Iris pigment epithelial cell (primary cell): ENCODE measurements around the gene PXK.

Experiments used
- DNase-seq: peaks from one replicate; pipeline ENCODE4 v3.0.0-alpha.2; 2011; ENCODE audit warnings: low read depth

Gene PXK

GRCh38 chr3:58349792-58350626, 17.3 kb downstream of the PXK start:
- no peak for DNase-seq

GRCh38 chr3:58350627-58351013, 17.9 kb downstream of the PXK start:
- DNase-seq, result peak; percentile 69

- no peak for DNase-seq
These were observed 19.2 kb downstream of the PXK start for GRCh38 chr3:58351920-58352319.

DNA sequence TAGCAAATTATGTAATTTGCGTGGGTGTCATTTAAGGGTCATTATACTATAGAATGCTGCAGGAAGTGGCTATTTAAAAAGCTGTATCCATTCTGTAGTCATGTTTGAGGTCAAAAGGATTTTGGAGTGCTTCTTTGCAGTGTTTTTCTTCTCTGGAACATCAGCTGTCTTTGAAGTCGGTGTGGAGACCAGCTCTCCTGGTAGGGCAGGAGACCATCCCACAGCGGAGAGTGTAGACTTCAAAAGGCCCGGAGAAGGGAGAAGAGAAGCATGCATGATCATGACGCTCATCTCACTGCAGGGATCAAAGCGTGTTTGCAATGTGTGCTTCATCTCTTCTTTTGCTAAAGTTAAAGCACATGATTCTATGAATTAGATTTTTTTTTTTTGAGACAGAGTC, 19.9 kb downstream of the PXK start:
- no peak for DNase-seq

- DNase-seq, result peak; percentile 45
These were observed 21.2 kb downstream of the PXK start for GRCh38 chr3:58353722-58354553.

- no peak for DNase-seq
These were observed 22.5 kb downstream of the PXK start for GRCh38 chr3:58355179-58355578.

DNA sequence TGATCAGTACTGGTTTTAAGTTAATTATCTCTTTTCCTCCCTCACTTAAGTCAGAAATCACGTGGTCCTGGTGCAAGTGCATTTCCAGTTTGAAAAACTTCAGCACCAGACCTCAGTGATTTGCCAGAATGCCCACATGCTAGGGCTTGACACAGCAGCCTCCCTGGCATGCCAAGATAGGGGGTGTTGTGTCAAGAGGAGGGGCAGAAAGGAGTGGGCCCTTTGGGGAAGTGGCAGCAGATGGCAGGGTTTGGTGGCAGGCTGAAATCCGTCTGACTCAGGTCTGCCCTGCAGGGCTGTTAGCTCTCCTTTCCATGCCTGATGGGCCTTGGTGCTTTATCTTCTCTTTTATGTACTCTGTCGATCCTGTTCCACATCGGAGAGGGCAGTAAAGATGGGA, 23.4 kb downstream of the PXK start:
- no peak for DNase-seq

DNA sequence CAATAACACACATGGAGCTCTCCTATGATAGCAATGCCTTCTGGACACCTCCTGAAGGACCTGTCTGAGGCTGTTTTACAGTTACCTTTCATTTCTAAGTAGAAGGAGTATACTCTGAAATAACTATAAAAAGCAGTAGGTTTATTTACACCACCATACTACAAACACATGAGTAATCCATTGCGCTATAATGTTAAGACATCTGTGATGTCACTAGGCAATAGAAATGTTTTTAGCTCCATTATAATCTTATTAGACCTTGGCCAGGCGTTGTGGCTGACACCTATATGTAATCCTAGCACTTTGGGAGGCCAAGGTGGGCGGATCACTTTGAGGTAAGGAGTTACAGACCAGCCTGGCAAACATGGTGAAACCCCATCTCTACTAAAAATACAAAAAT, 24.7 kb downstream of the PXK start:
- no peak for DNase-seq

- no peak for DNase-seq
These were observed 25.4 kb downstream of the PXK start for GRCh38 chr3:58358092-58358491.

DNA sequence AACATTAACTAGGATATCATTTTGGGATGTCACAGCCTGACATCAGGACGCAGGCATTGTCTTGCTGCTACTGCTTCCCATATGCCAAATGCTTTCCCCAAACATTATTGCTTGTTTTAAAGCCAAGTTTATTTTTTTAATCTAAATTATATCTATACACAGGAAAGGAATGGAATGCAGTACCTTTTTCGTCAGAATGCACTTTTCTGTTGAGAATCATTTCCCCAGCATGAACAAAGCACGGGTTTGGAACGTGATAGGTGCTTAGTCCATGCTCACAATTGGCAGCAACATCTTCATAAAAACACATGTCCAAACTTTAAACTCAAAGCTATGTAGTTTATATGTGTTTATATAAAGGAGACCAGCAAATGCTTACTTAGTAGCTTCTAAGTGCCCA, 26.1 kb downstream of the PXK start:
- no peak for DNase-seq

DNA sequence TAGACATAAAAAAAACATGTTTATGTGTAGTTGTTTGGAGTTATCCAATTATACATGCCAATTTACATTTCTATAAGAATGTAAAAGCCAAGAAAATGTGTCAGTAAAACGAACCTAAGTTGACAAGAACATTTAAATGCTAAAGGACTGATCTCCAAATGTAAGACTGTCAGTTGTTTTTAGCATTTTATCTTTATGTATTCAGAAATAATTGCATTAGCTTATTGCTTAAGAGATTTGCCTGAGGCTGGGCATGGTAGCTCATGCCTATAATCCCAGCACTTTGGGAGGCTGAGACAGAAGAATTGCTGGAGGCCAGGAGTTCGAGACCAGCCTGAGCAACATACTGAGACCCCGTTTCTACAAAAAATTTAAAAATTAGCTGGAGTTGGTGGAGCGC, 26.9 kb downstream of the PXK start:
- DNase-seq, result no peak

DNA sequence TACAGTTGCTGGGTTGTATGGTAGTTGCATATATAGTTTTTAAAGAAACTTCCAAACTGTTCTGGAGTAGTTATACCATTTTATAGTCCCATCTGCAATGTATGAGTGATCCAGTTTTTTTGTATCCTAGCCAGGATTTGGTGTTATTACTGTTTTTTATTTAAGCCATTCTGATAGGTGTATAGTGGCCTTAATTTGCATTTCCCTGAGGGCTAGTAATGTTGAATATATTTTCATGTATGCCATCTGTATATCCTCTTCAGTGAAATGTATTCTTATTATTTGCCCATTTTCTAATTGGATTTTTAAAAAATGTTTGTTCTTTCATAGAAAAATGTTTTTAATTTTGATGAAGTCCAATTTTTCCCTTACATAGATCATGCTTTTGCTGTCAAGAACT, 29.2 kb downstream of the PXK start:
- DNase-seq, result no peak

DNA sequence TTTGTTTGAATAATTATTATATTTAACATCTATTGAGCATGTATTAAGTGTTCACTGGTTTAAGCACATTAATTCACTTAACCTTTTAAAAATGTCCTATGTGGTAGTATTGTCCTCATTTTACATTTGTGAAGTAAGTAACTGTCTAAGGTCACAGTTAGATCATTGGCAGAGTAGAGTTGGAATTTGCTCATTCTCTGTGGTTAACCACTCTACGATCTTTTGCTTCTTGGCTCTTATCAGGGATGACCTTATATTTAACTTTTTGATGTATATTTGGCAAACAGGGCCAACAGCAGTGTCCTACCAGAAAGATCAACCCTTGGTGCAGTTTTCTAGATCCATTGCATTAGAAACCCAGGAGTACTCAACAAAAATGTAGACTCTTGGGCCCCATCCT, 34.0 kb downstream of the PXK start:
- DNase-seq, result peak; percentile 47

GRCh38 chr3:58369038-58369437, 36.3 kb downstream of the PXK start:
- DNase-seq, result no peak

DNA sequence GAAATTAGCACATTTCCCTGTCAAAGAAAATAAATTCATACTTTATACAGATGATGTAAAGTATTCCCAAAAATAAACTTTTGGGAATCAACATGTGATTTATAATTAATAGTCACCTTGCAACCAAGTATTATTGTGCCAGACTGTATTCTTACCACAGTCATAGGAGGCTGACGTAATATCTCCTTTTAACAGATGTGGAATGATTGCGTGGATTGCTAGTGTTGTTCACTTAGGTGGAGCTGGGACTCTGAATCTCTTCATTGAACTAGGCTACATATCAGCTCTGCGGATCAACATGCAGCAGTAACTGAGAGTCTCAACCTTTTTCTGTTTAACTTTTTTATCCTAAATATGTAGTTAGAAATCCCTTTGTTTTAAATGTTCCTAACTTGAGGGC, 37.2 kb downstream of the PXK start:
- DNase-seq, result no peak

- DNase-seq, result no peak
These were observed 37.7 kb downstream of the PXK start for GRCh38 chr3:58370407-58370806.

DNA sequence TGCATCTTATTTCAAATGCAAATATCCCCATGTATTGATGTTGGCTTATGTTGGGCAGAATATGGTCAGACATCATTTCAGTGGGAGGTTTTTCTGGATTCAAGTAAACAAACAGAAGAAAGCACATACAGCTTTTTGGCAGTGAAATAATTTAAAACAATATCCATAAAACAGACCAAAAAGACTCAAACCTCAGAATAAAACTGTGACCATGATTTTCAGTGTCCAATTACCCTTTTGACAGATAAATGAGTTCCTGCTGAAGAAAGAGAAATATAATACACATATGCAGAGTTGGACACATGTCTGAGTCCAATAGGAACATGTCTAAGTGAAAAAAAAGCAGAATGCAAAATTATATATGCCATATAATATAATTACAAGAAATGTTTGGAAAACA, 39.1 kb downstream of the PXK start:
- DNase-seq, result no peak

- DNase-seq, result no peak
These were observed 42.6 kb downstream of the PXK start for GRCh38 chr3:58375254-58375653.

GRCh38 chr3:58377168-58377567, 44.5 kb downstream of the PXK start:
- no peak for DNase-seq

DNA sequence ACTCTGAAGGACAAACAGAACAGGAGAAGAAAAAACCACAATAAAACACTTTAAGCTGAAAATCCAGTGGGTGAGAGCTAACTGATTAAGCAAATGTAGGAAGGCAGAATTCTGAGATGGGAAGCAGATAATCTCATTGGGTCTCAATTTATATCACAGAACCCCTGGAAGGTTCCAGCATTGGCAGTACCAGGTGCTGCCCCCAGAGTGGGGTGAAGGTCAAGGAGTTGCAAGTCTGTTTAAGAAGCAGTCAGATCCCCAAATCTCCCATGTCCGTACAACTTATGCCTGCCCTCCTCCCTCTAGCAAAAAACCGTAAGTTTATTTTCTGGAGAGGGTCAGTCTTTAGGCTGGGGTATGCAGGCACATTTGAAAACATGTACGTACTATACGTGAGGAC, 45.1 kb downstream of the PXK start:
- no peak for DNase-seq

DNA sequence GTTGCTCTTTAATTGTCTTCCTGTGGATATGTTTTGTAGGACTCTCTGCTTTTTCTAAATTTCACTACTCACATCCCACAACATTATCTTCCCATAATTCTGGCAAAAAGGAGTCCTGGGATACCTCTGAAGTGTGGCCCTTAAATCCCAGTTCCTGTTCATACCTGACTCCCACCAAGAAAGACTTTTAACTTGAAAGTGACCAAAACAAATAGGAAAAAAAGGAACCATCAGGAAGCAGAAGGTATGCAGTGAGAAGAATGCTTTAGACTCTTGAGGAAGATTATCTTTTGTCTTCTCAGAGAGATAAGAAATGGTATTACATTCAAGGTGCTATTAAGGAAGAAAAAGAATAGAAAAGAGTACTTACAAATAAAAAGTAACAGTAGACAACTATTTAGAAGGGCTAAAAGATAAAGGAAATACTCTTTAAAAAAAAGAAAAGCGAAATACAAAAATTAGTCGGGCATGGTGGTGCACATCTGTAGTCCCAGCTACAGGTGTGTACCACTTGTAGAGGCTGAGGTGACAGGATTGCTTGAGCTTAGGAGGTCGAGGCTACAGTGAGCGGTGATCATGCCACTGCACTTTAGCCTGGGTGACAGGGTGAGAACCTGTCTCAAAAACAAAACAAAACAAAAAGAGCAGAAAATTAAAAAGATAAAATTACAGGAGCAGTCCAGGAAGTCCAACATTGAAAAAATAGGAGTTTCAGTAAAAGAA, 46.8 kb downstream of the PXK start:
- no peak for DNase-seq

DNA sequence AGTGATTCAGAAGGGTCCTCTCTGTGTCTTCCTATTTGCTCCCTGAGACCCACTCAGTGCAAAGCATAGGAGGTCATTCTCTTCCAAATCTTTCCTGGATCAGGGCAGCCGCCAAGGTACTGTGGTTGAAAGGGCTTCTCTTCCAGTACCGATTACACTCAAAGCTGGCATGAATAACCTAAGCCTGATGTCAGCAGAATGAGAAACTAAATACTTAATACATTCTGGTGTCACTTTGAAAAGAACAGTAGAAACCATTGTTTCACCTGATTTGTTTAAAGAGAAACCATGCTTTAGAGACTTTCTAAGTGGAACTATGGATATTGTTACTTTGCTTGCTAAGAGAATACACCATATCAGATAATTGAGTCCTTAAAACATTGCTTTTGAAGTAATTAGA, 50.8 kb downstream of the PXK start:
- peak; percentile 45 for DNase-seq

- peak; percentile 98 for DNase-seq
These were observed 51.2 kb downstream of the PXK start for GRCh38 chr3:58383904-58384303.
